GM04504 (cell line): Measurements from ENCODE around the gene TBC1D7.
A peak's percentile ranks its signal among the peaks of the same experiment; 100 is the strongest.

ENCODE experiments used
- DNase-seq: peaks from one replicate; pipeline ENCODE4 v3.0.0-alpha.2; 2012; ENCODE audit warnings: low read depth

The TBC1D7 gene

DNA sequence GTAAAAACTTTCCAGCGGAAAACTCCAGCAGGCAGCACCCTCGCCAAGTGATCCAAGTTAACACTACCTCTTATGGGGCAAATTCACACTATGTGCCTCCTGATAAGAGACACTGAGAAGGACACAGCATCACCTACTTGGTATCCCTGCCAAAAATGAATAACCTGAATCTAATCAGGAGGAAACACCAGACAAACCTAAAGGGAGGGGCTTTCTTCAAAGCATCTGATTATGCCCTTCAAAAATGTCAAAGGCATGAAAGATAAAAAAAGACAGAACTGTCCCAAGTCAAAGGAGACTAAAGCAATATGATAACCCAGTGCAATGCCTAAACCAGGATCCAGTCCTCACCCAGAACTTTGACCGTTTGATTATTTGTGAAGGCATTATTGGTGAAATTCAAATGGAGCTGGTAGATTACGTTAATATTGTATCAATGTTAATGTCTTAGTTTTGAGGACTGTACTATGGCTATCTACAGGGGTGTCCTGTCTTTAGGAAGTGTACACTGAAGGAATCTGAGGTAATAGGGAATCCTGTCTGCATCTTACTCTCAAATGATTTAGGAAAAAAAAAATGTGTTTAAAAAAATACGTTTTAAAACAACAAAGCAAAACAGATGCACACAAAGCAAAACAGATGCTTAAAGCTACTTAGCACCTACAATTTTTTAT lies 8.3 kb downstream of the TBC1D7 start:
- DNase-seq = no peak

DNA sequence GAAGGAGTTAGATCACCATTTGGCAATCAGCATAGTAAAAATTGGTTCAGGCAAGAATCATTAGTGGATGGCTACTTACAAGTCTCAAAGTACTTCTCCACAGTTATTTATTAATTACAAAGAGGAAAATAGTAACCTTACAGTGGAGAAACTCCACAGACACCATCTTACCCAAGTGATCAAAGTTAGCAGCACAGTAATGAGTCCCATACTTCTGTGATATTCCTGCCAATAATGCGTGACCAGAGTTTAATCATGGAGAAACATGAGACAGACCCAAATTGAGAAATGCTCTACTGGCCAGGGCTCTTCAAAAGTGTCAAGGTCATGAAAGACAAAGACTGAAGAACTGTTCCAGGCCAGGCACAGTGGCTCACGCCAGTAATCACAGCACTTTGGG lies 9.5 kb downstream of the TBC1D7 start:
- no peak for DNase-seq

DNA sequence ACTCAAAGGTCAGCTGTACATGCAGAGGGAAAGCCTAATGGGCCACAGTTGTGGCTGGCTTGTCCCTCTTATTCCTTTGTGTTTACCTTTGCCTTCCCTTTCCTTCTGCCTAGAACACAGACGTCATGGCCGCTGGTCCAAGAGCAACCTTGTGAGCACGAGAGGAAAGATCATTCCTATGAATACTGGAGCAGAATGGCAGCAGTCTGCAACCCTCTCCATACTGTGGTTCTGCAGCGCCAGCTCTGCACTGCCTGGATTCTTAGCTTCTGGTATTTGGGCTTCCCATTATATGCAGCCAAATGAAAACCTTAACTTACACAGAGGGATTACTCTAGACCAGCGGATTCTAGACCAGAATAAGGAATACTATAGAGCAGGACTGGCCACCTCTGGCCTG lies 12.4 kb downstream of the TBC1D7 start:
- no peak for DNase-seq

DNA sequence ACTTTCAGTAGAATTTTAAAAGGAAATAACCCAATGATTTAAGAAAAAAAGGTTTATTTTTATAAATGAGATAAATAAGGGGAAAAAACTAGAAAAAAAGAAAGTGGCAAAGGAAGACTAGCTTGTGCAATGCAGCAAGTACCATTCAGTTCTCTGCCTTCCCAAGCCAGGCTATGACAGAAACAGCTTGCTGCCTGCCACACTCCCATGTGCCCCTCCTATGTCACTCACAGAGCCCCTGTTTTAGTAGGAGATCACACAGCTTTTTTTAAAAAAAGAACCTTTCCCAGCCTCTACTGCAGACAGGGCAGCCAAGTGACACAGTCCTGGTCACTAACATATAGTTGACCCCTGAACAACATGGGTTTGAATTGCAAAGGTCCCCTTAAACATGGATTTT lies 13.5 kb downstream of the TBC1D7 start:
- DNase-seq = no peak

DNA sequence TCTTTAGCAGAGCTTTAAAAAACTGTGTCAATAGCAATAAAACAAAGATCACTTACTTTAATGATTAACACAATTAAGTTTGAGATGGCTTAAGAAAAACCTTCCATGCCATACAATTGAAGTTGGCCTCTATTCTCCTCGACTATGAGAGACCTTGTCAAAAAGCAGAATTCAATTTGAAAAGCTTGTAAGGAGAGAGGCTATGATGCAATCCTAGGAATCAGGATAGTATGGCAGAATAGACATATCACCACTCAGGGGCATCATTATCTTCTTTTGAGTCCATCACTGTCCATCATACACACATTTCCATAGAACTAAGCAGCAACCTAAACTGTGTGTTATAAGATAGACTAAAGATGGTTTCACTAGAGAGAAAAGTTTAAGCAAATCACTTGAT lies 17.2 kb downstream of the TBC1D7 start:
- DNase-seq = no peak

DNA sequence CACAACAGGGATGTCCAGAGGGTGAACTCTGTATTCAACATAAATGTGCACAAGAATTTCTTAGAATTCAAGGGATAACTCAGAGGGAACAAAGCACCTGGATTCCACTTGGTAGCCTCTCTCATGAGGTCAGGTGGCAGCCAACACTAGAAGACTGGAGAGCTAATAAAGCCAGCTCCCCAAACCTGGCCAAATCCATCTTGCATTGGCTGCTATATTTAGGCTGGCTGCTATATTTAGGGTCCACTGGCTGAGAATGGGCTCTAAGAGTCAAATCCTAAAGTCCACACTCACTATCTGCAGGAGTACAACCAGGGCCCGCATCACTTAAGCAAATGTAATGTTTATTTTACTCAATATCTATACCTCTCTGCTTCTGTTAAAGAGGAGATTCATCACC lies 20.0 kb downstream of the TBC1D7 start:
- DNase-seq = no peak

DNA sequence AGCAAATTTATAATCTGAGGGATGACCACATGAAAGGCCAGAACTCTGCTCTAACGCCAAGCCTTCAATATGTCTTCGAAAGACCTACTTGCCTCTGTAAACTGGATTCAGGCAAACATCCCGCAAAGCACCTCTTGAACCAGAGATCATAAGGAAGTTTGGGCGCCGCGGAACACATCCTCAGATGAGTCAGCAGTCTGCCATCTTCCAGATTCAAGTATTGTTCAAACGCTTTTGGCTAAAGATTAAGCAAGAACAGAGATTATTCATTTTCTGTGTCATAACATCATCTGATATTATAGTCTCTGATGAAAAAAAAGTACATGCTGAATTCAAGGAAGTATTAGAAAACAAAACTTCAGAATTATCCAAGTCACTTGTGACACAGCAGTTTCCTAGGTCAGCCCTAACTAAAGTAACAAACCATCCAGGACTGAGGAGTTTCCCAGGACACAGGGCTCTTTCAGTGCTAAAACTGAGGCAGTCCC lies 20.8 kb downstream of the TBC1D7 start:
- DNase-seq = no peak

DNA sequence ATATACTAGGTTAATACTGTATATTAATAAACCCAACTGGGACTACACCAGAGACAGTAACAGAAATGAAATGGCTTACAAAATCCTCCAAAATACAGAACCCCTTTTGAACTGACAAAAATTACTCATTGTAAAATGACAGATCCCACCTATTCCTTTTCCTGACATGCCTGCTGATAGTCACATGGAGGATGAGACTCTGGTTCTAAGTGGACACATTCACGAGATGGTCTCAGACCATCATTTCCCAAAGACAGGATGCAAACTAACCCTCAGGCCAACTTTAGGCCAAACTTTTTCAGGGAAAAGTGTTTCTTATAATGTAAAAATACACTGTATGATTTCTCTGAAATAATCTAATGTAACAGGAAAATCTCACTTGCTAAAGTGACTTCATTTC lies 22.5 kb downstream of the TBC1D7 start:
- DNase-seq = no peak

DNA sequence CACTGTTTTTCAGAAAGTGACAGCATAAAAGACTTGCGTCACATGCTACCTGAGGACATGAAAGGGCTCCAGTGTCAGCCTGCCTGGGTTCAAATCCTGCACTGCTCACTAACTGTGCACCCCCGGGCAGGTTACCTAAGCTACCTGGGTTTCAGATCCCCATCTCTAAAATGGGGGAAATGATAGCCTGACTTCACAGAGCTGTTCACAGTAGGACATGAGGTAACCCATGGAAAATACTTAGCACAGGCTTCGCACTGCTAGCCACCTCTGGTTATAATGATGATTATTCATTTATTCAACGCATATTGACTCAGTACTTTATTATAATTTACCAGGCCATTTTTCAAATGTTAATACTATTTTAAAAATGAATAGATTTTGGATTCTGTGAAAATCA lies 23.0 kb downstream of the TBC1D7 start:
- no peak for DNase-seq

DNA sequence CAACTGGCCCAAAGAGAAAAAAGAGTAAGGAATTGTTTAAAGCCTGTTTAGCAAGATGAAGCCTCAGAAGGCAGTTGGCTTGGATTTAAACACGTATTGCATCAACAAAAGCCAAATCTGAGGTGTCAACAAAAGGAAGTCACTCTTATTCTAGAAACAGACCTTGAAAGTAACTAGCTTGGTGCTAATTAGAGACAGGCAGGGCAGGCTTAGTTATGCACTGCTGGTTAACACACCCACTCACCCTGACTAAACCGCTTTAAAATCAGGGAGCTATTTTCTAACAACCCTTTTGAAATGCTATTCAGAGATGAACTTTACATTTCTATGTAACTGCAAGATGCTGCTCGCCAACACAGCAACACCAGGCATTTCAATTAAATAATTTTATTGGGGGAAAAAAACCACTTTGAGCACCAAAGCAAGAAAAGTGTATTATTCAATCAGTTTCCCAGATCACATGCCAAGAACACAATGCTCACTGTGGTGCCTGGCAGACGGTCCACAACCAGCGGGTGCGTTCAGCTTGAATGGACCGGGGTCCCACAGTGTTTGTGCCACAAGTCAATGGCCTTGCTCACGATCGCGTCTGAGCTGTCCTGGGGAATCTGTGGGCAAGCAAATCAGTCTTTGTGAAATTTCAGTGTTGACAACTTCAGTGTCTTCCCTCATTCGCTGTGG lies 23.6 kb downstream of the TBC1D7 start:
- DNase-seq = no peak

DNA sequence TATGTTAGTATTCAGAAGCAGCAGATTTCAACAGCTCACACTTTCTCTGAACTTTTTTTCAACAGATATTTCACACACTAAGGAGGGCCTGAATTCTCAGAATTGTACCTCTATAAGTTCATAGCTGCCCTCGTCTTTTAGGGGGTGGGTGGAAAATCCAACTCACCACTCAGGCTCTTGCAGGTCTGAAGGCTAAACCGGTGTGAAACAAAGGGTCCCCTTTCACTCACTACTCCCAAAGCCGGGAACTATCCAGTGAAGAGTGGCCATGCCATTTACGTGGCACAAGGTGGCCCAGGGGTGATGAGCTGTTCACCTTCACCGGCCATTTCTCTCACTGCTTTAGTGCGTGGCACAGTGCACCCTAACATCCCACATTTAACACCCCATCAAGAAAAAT lies 24.2 kb downstream of the TBC1D7 start:
- DNase-seq = no peak

DNA sequence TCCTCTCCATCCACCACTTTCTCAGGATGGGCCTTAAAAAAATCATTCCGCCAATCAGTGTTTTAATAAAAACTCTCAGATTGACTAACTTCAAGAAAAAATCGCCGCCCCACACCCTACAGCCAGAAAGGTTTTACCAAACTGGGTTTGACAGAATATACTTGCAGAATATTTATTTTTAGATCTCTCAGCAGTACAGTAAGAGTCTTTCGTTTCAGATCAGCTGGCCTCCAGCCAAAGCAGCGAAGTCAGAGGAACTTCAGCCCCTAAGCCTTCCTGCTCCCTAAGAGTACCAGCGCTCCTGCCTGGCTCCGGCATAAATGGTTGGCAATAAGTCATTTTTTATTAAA lies 24.7 kb downstream of the TBC1D7 start:
- no peak for DNase-seq

DNA sequence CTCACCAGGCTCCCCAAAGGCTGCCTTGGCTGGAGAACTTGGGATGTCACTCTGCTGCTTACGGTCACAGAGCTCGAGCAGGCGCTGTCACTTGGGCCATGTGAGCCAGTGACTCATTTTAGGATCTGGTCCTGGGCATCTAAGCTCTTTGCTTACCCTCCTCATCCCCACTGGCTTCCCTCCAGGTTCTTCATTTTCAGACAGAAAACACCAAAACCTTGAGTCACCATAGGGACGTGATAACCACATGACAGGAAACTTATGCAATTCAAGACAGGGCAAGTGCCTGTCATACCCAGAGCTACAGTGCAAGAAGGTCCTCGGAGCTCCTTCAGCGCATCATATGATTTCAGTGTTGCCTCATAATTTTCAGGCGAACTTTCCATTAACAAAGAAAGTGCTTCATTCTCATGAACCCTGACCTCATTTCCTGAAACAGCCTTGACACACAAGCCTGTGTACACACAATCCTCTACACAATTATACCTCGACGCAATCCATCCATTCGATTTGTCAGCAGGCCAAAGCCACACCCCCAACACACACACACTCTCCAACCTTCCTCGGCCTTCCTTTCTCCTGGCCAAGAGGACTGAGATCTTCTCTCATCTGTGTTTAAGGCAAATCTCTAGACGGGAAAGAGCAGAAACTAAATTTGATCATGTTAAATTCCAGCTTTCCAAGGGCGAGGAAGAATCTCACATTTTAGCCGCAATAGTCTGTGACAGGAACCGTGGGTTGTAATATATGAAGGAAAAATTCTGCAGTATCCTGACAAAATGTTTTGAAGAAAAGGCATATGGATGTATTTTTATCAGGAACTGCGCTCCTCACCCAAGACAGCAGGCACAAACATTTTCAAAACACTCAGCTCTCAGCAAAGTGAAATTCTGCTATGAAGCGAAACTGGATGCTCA lies 25.3 kb downstream of the TBC1D7 start:
- DNase-seq = peak; percentile 99

DNA sequence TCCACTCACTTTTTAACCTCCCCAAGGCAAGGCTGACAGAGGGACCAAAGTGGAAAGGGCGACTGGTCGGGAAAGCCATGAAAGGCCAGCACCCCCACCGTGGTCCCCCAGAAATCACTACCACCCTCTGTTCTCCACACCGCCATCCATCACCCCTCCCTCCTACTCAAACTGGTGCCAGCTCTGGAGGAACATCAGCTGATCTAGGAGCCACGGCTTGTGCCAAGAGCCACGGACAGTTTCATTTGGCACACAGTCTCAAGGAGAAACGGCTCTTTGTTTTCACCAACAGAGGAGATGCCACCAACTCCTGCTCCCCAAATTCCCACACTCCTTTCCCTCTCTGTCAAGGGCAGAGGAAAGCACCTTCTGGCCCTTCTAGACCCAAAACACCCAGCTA lies 26.0 kb downstream of the TBC1D7 start:
- DNase-seq = no peak

DNA sequence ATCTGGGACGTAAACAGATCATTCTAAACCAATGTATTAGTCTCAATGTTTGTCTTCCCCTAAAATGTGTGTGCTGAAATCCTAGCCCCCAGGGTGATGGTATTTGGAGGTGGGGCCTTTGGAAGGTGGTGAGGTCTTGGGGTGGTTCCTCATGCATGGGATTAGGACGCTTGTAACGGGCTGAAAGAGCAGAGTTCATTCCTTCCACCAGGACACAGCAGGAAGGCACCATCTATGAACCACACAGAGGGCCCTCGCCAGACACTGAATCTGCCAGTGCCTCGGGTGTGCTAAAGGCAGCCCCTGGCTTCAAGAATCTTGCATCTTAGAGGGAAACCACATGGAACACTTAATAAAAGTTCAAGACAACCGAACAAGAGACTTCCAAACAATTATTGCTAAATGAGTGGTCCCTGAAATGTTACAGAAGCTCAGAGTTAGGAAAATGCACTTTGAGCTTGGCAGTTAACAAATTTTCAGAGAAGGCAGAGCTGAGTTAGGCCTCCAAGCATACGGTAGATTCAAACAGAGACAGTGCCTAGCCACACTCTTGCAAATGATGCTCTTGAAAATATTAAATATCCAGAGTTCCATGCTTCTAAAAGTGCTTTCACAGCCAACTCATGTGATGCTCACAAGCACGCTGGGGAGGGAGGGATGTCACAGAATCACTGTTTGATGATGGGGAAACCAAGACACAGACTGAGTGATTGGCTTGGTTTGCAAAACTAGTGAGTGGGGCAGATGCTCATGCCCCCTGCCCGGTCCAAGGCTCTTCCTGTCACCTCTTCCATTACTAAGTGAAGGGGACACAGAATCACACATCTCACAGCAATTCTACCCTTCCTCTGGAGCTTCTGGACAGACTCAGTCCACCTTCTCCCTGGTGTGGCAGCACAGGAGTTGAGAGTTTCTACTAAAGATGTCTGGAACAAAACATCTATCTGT lies 27.4 kb downstream of the TBC1D7 start:
- DNase-seq = no peak

DNA sequence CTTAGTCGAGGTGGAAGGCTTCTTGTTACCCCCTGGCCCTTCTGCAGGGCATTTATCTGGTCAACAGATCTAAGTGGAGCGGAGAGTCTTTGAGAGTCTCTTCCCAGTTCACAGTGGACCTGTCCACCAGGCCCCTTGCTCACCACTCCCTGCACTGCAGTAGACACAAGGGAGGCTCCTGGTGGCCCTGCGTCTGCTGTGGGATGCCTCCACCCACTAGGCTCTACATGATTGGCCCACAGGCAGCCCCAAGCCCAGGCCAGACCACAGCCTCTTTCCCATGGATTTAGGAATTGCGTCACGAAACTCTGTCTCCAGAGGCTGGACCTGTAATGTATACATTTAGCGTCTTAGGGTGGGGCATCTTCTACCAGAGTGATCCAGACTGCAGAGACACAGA lies 28.4 kb downstream of the TBC1D7 start:
- DNase-seq = no peak

DNA sequence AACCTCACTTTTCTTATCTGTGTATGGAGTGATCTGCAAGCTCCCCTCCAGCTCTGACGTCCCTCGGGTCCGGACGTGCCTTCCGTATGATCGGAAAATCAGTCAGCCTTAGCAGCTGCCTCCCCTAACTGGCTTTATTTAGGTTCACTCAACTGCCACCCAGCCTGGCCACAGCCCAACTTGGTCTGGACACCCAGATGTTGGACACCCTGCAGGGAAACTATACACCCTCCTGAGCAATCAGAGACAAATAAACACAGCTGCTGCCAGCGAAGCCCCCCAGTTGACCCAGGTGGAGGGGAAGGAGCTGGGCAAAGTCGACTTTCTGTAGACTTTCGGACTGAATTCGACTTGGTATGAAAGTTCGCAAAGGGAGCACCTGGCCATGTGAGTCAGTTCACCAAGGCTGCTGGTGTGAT lies 28.9 kb downstream of the TBC1D7 start:
- no peak for DNase-seq

DNA sequence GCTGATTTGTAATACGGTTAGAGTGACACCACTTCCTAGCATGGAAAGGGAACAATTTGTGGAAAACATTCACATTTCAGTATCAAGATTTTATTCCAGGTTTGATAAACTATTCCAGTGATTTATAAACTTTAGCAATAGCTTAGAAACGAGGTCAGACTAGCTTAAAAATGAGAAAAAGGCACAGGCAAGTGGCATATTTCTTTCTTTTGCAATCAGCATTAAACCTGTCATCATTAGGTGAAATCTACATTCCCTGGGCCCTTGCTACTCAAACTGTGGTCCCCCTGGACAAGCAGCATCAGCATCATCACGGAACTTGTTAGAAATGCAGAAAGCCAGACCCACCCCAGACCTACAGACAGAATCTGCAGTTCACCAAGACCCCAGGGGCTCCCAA lies 29.9 kb downstream of the TBC1D7 start:
- DNase-seq = no peak

DNA sequence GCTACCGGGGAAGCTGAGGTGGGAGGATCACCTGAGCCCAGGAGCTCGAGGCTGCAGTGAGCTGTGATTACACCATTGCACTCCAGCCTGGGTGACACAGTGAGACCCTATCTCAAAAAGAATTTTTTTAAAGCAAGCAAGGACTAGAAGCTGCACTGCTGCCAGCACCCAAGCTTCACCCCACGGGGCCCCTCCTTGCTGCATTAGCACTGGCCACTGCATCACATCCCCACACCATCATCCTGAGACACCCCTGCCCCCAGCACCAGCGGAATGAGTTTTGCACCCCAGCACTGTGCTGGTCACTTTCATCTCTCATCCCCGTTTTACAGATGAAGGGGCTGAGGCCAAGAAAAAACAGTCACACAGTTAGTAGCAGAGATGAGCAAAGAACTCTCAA lies 30.9 kb downstream of the TBC1D7 start:
- no peak for DNase-seq

DNA sequence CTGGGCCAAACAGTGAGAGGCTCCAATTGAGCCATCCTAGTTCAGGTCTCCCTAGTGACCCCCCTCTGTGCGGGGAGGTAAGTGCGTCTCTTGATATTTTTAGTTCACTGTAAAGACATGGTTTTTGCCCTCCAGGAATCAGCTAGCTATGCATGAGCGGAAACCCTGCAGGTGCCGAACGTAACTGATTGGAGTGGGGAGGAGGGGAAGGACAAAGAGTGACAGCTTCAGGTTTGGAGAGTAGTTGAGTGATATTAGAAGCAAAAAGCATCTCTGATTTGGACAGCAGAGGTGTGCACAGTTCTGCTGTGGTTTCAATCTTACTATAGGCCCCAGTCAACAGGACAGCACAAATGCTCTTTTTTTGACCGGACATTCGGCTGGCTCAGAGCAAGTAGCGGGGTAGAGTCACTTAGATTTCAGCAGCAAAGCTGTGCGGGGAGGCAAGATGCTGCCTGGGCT lies 31.8 kb downstream of the TBC1D7 start:
- no peak for DNase-seq

DNA sequence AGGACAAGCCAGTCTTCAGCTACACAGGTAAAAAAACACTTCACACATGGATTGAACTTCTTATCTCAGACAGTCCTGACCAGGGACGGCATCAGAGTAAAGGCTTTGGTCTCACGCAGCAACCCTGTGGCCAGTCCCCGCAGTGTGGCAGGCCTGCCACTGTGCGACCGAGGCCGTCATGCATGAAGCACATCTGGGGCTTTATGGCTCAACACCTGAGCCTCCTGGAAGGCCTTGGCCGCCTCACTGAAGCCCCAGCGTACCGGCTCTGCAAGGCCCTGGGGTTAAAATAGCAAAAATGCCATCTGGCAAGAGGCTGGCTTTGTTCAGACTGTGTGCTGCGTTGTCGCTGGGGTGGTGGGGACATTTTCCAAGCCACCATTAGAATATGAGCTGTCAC lies 32.8 kb downstream of the TBC1D7 start:
- DNase-seq = no peak
